HPDE6-E6E7 (cell line): ENCODE results near the gene AMZ1.

Source experiments
- DNase-seq: peaks from one replicate; pipeline ENCODE4 v3.0.0; 2011; ENCODE audit warnings: missing footprints; ENCODE audit errors: extremely low spot score

Gene AMZ1

DNA sequence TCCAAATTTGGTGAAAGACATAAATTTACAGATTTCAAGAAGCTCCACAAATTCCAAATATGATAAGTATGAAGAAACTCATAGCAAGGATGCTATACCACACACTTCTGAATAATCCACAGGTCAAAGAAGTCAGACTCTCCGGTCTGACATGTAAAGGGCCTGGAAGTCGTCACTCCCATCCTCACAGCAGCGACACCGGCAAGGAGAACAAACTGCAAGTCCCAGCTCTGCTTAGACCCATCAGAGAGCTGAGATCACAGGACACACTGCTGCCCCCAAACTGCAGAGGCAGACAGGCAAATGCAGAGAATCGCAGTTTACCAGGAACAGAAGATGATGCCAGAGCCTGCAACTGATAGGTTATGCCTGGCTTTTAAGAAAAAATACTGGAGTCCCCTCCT lies 62.0 kb downstream of the AMZ1 start:
- no peak for DNase-seq

GRCh38 chr7:2751086-2751485 lies 63.1 kb downstream of the AMZ1 start:
- DNase-seq = no peak

- no peak for DNase-seq
Measured at GRCh38 chr7:2753148-2753547, 65.1 kb downstream of the AMZ1 start.

GRCh38 chr7:2754086-2754485 lies 66.1 kb downstream of the AMZ1 start:
- no peak for DNase-seq

DNA sequence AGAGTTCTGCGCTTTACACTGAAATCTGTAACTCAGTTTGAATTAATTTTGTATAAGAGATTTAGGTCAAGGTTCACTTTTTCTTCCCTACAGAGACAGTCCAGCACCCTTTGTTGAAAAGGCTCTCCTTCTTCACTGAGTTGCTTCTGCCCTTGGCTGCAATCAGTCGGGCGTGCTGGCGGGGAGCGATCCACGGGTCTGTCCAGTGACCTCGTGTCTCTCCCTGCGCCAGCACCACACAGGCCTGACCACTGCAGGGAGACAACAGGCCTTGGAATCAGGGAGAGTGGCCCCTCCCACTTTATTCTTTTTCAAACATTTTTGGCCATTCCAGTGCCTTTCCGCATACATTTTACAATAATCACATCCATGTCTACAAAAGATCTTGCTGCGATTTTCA lies 66.9 kb downstream of the AMZ1 start:
- DNase-seq = no peak

DNA sequence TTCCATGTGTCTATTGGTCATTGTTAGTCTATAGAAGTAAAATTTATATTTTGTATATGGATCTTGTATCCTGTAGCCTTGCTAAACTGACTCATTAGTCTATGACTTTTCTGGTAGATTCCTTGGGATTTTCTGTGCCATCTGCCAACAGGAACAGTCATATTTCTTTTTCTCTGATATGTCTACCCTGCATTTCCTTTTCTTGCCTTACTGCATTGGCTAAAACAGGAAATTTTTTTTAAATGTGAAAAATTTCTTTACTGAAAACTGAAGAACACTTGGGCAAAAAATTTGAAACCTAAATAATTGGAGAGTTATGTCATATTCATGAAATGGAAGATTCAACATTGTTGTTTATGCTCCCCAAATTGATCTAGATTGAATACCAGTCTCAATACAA lies 67.5 kb downstream of the AMZ1 start:
- no peak for DNase-seq

DNA sequence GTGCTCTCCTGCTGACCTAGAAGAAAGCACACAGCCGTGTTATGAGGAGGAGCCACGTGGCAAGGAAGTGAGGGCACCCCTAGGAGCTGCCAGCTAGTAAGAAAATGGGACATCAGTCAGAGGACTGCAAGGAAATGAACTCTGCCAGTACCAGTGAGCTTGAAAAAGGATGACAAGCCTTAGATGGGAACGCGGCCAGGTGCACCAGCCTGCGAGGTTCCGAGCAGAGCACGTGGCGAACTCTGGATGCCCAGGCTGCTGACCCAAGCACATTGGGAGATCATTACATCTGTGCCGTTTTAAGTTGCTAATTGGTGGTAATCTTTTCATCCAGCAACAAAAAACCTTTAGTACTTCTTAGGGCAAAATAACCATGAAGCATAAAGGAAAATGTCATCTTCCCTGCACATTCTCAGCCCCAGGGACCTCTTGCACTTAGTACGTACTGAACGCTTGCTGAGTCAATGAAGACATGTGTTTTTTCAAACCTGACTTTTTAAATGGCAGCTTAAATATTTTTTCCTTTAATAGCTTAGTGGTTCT lies 69.4 kb downstream of the AMZ1 start:
- DNase-seq = peak; percentile 19

GRCh38 chr7:2757904-2758672 lies 70.1 kb downstream of the AMZ1 start:
- DNase-seq = peak; percentile 75

DNA sequence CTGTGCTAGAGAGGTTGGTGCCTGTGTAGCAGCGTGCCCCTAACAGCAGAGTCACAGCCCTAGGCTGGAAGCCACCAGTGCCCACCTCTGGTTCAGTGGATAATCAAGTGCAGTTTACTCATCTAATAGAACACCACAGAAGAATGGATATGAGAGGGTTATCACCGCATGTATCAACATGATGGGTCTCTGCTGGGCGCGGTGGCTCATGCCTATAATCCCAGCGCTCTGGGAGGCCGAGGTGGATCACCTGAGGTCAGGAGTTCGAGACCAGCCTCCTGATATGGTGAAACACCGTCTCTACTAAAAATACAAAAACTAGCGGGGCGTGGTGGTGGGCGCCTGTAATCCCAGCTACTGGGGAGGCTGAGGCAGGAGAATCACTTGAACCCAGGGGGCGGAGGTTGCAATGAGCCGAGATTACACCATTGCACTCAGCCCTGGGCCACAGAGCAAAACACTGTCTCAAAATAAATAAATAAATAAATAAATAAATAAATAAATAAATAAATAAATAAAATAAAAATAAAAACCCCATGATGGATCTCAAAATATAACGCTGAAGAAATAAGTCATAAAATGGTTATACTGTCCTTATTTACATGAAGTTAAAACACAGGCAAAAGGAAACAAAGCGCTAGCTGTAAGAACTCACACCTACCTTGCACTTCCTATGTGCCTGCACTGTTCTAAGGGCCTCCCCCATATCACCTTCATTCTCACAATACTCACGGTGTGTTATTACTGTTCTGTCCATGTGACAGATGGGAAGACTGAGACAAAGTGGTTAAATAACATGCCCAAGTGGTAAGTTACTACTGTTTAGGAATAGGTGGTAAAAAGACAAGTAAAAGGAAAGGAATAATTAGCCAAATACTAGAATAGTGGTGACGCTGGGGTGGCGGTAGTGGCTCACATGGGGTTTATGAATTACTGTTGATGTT lies 70.9 kb downstream of the AMZ1 start:
- DNase-seq = no peak

- no peak for DNase-seq
Measured at GRCh38 chr7:2759736-2760097, 71.7 kb downstream of the AMZ1 start.

DNA sequence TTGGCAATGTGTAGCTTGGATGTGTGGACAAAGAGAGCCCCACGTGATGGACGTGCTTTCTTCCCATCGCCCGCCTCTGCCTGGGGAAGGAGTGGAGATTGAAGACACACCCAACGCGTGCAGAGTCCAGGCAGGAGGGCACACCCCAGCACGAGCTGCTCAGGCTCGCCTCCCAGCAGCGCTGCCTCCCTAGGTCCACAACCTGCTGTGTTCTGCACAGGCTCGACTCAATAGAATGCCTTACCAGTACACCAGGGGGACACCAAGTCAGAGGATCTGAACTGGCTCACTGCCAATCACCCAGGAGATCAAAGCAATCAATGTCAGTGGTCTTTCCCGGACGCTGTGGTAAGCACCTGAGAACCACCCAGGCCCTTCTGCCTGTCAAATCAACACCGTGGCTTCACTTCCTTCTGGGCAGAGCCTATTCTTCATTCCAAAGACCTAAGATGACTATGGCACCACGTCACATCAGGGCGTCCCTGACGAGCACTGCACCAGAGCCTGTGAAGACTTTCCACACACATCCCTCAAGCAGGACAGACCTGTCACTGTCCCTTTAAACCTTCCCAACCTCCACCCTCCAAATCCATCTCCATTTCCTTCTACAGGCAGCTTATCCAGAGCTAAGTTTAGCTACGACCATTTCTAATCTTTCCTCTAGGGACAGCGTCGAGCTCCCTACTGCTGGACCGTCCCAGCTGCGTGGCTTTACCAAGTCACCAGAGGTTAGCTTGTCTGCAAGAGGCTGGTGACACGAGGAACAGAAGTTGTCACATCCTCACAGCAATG lies 72.3 kb downstream of the AMZ1 start:
- peak; percentile 31 for DNase-seq

DNA sequence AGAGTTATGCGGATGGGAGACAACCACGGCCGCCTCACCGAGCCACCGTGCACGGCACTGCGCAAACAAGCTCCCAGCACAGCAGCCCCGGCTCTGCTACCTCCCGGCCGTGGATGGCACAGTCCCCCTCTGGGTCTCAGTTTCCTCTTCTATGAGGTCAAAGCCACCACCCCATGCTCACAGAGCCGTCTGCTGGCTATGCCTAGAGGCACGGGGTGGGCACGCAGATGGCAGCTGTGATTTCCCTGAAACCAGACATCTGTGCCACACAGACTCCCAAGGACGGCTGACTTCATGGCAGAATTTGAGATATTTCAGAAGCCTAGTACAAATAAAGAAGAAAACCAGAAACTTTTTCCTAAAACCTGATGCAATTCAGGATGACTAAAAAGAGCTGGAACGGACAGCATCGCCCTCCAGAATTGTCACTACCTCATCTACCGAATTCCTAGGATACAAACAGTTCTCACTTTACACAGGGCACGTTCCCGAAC lies 73.2 kb downstream of the AMZ1 start:
- no peak for DNase-seq

GRCh38 chr7:2761801-2762497 lies 73.9 kb downstream of the AMZ1 start:
- no peak for DNase-seq

DNA sequence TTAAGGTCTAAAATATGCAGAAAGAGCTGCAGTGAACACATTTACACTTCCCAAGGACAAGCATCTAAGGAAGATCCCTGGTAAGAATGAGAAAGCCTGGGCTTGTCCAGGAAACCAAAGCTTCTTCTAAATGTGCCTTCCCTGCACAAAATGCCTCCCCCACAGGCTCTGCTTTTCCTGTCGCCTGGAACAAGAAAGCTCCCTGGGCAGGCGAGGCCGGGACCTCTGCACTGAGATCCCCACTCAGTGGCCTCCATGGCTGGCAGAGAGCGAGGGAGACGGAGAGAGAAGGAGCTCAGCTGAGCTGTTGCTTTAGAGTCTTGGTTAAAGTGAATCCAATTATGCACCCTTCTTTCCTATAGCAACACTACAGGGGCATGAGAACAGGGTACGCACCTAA lies 75.6 kb downstream of the AMZ1 start:
- DNase-seq = no peak

GRCh38 chr7:2764621-2765020 lies 76.6 kb downstream of the AMZ1 start:
- no peak for DNase-seq
